H1 (cell line): ENCODE data around the gene UBAP2. TPM values are rescaled to one million over a fixed set of nuclear protein-coding genes. Genes with fewer than 3 reads are reported as not detected.

Source experiments
- CTCF ChIA-PET: fragments of 300-600 bp; sonication (Branson Sonifier 250); formaldehyde crosslinking; loops from one replicate; lab custom pipeline; 2021; ENCODE audit not compliant: partially characterized antibody; lab: Charles Lee
- POLR2A ChIA-PET: fragments of 300-600 bp; sonication (Branson Sonifier 250); formaldehyde crosslinking; loops from one replicate; lab custom pipeline; 2021; ENCODE audit warnings: inconsistent platforms; ENCODE audit not compliant: partially characterized antibody; lab: Charles Lee
- DNase-seq, 2 experiments: peaks; one replicate each; pipeline versions ENCODE4 v3.0.0 to v3.0.0-alpha.2; 2010 to 2022; ENCODE audit warnings: low spot score in 2 of 2, low read depth in 1 of 2, mixed read lengths in 1 of 2
- FAIRE-seq: peaks from 2 replicates; lab custom pipeline; 2011; peaks lifted over from hg19 to GRCh38; lab: Jason Lieb, UNC
- H2AFZ ChIP-seq: 2 replicates; pipeline ENCODE4 v1.8.1; 2012; ENCODE audit warnings: low read length, inconsistent platforms
- H2AK5ac ChIP-seq: 2 replicates; pipeline ENCODE4 v1.6.1; 2013; ENCODE audit warnings: low read depth, low read length
- H2BK120ac ChIP-seq: replicated peaks from 2 replicates; pipeline ENCODE3; 2013; ENCODE audit warnings: low read depth, low read length, inconsistent platforms
- H2BK12ac ChIP-seq: 2 replicates; pipeline ENCODE4 v1.6.1; 2013; ENCODE audit warnings: low read depth, low read length
- H2BK15ac ChIP-seq: 2 replicates; pipeline ENCODE4 v1.6.1; 2013; ENCODE audit warnings: low read length
- H2BK20ac ChIP-seq: 2 replicates; pipeline ENCODE4 v1.6.1; 2013; ENCODE audit warnings: low read length
- H2BK5ac ChIP-seq: 2 replicates; pipeline ENCODE4 v1.6.1; 2013; ENCODE audit warnings: low read depth, low read length
- H3K14ac ChIP-seq: 2 replicates; pipeline ENCODE4 v1.6.1; 2013; ENCODE audit warnings: inconsistent platforms; ENCODE audit not compliant: insufficient read length
- H3K18ac ChIP-seq: 2 replicates; pipeline ENCODE4 v1.6.1; 2013; ENCODE audit warnings: low read length; ENCODE audit errors: extremely low read depth
- H3K23ac ChIP-seq: 2 replicates; pipeline ENCODE4 v1.6.1; 2013; ENCODE audit warnings: inconsistent platforms; ENCODE audit not compliant: insufficient read length
- H3K23me2 ChIP-seq: 2 replicates; pipeline ENCODE4 v1.6.1; 2013; ENCODE audit warnings: low read depth, low read length
- H3K27ac ChIP-seq: 2 replicates; pipeline ENCODE4 v1.6.1; 2011; ENCODE audit warnings: low read depth, low read length, inconsistent platforms
- H3K27me3 ChIP-seq, 4 experiments: replicated peaks in 1 of 4; 1 replicate in 1 of 4; 2 replicates in 3 of 4; pipeline versions ENCODE4 v1.6.1 to v1.8.1; 2011 to 2013; ENCODE audit warnings: low read length in 3 of 4, mild to moderate bottlenecking in 3 of 4, inconsistent platforms in 2 of 4, mixed read lengths in 2 of 4, moderate library complexity in 1 of 4; ENCODE audit not compliant: control insufficient read depth in 3 of 4, insufficient read depth in 3 of 4; ENCODE audit errors: extremely low read depth in 1 of 4
- H3K36me3 ChIP-seq, 4 experiments: 2 replicates each; pipeline versions ENCODE4 v1.6.1 to v1.8.1; 2011 to 2013; ENCODE audit warnings: mild to moderate bottlenecking in 4 of 4, low read length in 3 of 4, moderate library complexity in 2 of 4, control low read depth in 1 of 4, inconsistent platforms in 1 of 4; ENCODE audit not compliant: insufficient read depth in 4 of 4, control insufficient read depth in 2 of 4
- H3K4ac ChIP-seq: replicated peaks from 2 replicates; pipeline ENCODE3; 2013; ENCODE audit warnings: low read length, low read depth, mixed read lengths, inconsistent platforms; ENCODE audit not compliant: insufficient read length
- H3K4me1 ChIP-seq, 4 experiments: replicated peaks in 1 of 4; 1 replicate in 1 of 4; 2 replicates in 3 of 4; pipeline versions ENCODE4 v1.6.1 to v1.8.1; 2011 to 2013; ENCODE audit warnings: low read length in 3 of 4, inconsistent platforms in 2 of 4, mixed read lengths in 1 of 4; ENCODE audit not compliant: insufficient read depth in 4 of 4, control insufficient read depth in 3 of 4
- H3K4me2 ChIP-seq, 2 experiments: 2 replicates each; pipeline versions ENCODE4 v1.6.1 to v1.8.1; 2011 to 2013; ENCODE audit warnings: low read depth in 2 of 2, low read length in 2 of 2, control low read depth in 1 of 2, inconsistent platforms in 1 of 2, mild to moderate bottlenecking in 1 of 2; ENCODE audit not compliant: insufficient read depth in 1 of 2
- H3K4me3 ChIP-seq, 4 experiments: fragments of 200-600, 300-600 bp in 1 of 4; sonication (generic), shearing (Covaris generic), sonication (Bioruptor Twin) in 1 of 4; 2 replicates each; pipeline versions ENCODE4 v1.5.1 to v1.8.1; 2011 to 2016; ENCODE audit warnings: low read length in 4 of 4, low read depth in 3 of 4, control low read depth in 2 of 4, inconsistent platforms in 2 of 4, mild to moderate bottlenecking in 2 of 4, mixed read lengths in 1 of 4, moderate library complexity in 1 of 4; ENCODE audit not compliant: insufficient read depth in 2 of 4; ENCODE audit errors: extremely low read depth in 1 of 4
- H3K56ac ChIP-seq: replicated peaks from 2 replicates; pipeline ENCODE3; 2013; ENCODE audit warnings: low read depth, mild to moderate bottlenecking, mixed read lengths, low read length, inconsistent platforms; ENCODE audit not compliant: insufficient read length
- H3K79me1 ChIP-seq: 2 replicates; pipeline ENCODE4 v1.6.1; 2013; ENCODE audit warnings: low read depth, low read length, control low read depth
- H3K79me2 ChIP-seq, 2 experiments: 2 replicates each; pipeline versions ENCODE4 v1.6.1 to v1.8.1; 2012 to 2013; ENCODE audit warnings: low read length in 2 of 2, mild to moderate bottlenecking in 2 of 2, inconsistent platforms in 1 of 2; ENCODE audit not compliant: insufficient read depth in 2 of 2, control insufficient read depth in 1 of 2
- H3K9ac ChIP-seq, 4 experiments: replicated peaks in 1 of 4; 1 replicate in 1 of 4; 2 replicates in 3 of 4; pipeline versions ENCODE4 v1.6.1 to v1.8.1; 2011 to 2013; ENCODE audit warnings: low read depth in 3 of 4, low read length in 3 of 4, control low read depth in 2 of 4, mild to moderate bottlenecking in 2 of 4, moderate library complexity in 2 of 4, inconsistent platforms in 1 of 4; ENCODE audit errors: extremely low read depth in 1 of 4
- H3K9me3 ChIP-seq, 2 experiments: 2 replicates each; pipeline versions ENCODE4 v1.6.1 to v1.8.1; 2012 to 2013; ENCODE audit warnings: mild to moderate bottlenecking in 2 of 2, moderate library complexity in 2 of 2, control low read depth in 1 of 2, inconsistent platforms in 1 of 2, low read depth in 1 of 2, low read length in 1 of 2, mixed read lengths in 1 of 2; ENCODE audit not compliant: insufficient read depth in 2 of 2
- H4K20me1 ChIP-seq, 2 experiments: replicated peaks in 1 of 2; 2 replicates each; pipeline versions ENCODE3 to v1.8.1; 2011 to 2013; ENCODE audit warnings: inconsistent platforms in 2 of 2, low read length in 2 of 2, mild to moderate bottlenecking in 1 of 2; ENCODE audit not compliant: insufficient read depth in 2 of 2, control insufficient read depth in 1 of 2
- H4K5ac ChIP-seq: 2 replicates; pipeline ENCODE4 v1.6.1; 2013; ENCODE audit warnings: low read length, low read depth, mixed read lengths, inconsistent platforms; ENCODE audit not compliant: insufficient read length
- H4K8ac ChIP-seq: 2 replicates; pipeline ENCODE4 v1.8.0; 2013; ENCODE audit warnings: mild to moderate bottlenecking, moderate library complexity, low read length, inconsistent platforms; ENCODE audit not compliant: insufficient read depth; ENCODE audit errors: extremely low read depth
- H4K91ac ChIP-seq: replicated peaks from 2 replicates; pipeline ENCODE3; 2013; ENCODE audit warnings: low read length, mixed read lengths, inconsistent platforms; ENCODE audit not compliant: insufficient read length
- BRCA1 ChIP-seq: IDR thresholded peaks from 2 replicates; pipeline ENCODE4 v1.6.1; 2012; ENCODE audit warnings: low read depth, low read length, improper control_type of control experiment
- CBX8 ChIP-seq: fragments of 300-800, 300-1000 bp; sonication (generic); IDR thresholded peaks from 2 replicates; pipeline ENCODE4 v1.7.1; 2016; ENCODE audit warnings: low read depth, low read length, borderline replicate concordance
- CHD1 ChIP-seq: IDR thresholded peaks from 2 replicates; pipeline ENCODE4 v1.6.1; 2012; ENCODE audit warnings: low read depth, low read length, improper control_type of control experiment
- GTF2F1 ChIP-seq: IDR thresholded peaks from 2 replicates; pipeline ENCODE4 v1.6.1; 2012; ENCODE audit warnings: low read depth, low read length, improper control_type of control experiment, borderline replicate concordance
- JUN ChIP-seq: IDR thresholded peaks from 2 replicates; pipeline ENCODE4 v1.6.1; 2011; ENCODE audit warnings: low read depth, mild to moderate bottlenecking, improper control_type of control experiment, low read length
- JUND ChIP-seq: IDR thresholded peaks from 2 replicates; pipeline ENCODE4 v1.6.1; 2011; ENCODE audit warnings: mild to moderate bottlenecking, improper control_type of control experiment, low read length
- KDM1A ChIP-seq: fragments of 200-600, 300-600 bp; sonication (generic); IDR thresholded peaks from 2 replicates; pipeline ENCODE4 v1.7.1; 2016; ENCODE audit warnings: mild to moderate bottlenecking, low read length, borderline replicate concordance
- KDM4A ChIP-seq: IDR thresholded peaks from one replicate; pipeline ENCODE4 v1.7.1; 2012; ENCODE audit warnings: low read depth, mild to moderate bottlenecking, moderate library complexity, low read length, inconsistent platforms; ENCODE audit not compliant: severe bottlenecking
- MAX ChIP-seq: IDR thresholded peaks from 2 replicates; pipeline ENCODE4 v1.6.1; 2012; ENCODE audit warnings: inconsistent platforms
- POU5F1 ChIP-seq: IDR thresholded peaks from 2 replicates; pipeline ENCODE4 v1.6.1; 2011; ENCODE audit warnings: low read depth, mild to moderate bottlenecking, low read length, moderate library complexity
- RNF2 ChIP-seq: fragments of 200-900, 300-1000 bp; sonication (generic); IDR thresholded peaks from 2 replicates; pipeline ENCODE4 v1.7.1; 2016; ENCODE audit warnings: borderline replicate concordance, low read depth, mild to moderate bottlenecking, antibody characterized with exemption, low read length; ENCODE audit not compliant: poor library complexity, severe bottlenecking; ENCODE audit errors: missing control alignments
- SUZ12 ChIP-seq: fragments of 200-600 bp; sonication (generic); IDR thresholded peaks from 2 replicates; pipeline ENCODE4 v1.6.1; 2012; ENCODE audit warnings: mild to moderate bottlenecking, inconsistent platforms, low read length, moderate library complexity, mixed read lengths
- TAF7 ChIP-seq: optimal IDR thresholded peaks from 2 replicates; pipeline ENCODE3; 2011; ENCODE audit warnings: low read depth, mild to moderate bottlenecking, inconsistent platforms, low read length, moderate library complexity, borderline replicate concordance
- TCF12 ChIP-seq: IDR thresholded peaks from 2 replicates; pipeline ENCODE4 v1.6.1; 2011; ENCODE audit warnings: low read depth, mild to moderate bottlenecking, low read length
- WGBS, 2 experiments: shearing (Covaris generic) in 1 of 2; methylation state at CpG; one replicate each; pipeline versions ENCODE4 v1.1.6 to v1.1.7; 2013 to 2015; ENCODE audit warnings: low lambda C conversion rate in 2 of 2, mixed read lengths in 2 of 2, inconsistent platforms in 1 of 2, low coverage in 1 of 2, missing lambda C conversion rate in 1 of 2; ENCODE audit not compliant: insufficient replicate concordance in 2 of 2, insufficient coverage in 1 of 2, insufficient read length in 1 of 2; ENCODE audit errors: extremely low coverage in 1 of 2, missing lambda C conversion rate in 1 of 2; 5-methylcytosine and 5-hydroxymethylcytosine counted together
- polyA plus RNA-seq, 7 experiments: library from polyadenylated mRNA; depleted of rRNA in 3 of 7; stranded (reverse) in 5 of 7; unstranded in 2 of 7; fragments of >200 nt in 5 of 7; fragments of 200-250 nt in 2 of 7; gene quantifications; 1 replicate in 5 of 7; 2 replicates in 1 of 7; 4 replicates in 1 of 7; pipeline versions ENCODE4 v1.2.1 to v1.2.3, GENCODE V29; 2011 to 2013; ENCODE audit warnings: missing spikeins in 2 of 7, mixed read lengths in 2 of 7
- total RNA-seq: library from RNA; stranded (reverse); fragmentation: NEBNext Ultra II Directional; extraction: Animal tissue kit (Norgen Biotek cat#: 25700); gene quantifications from 2 replicates; pipeline ENCODE4 v1.2.1, GENCODE V29; 2021

UBAP2 gene
- total and polyA plus RNA-seq, 2 of the 8 experiments (the other 6 are each of a cell fraction or from before 2014, with no cell fraction given) = 75.0 to 81.4 TPM

GRCh38 chr9:33908749-33909148, 139.9 kb downstream of the UBAP2 start:
- H2BK20ac ChIP-seq = no peak overlapping the region
- no peak overlapping the region for H2BK15ac ChIP-seq
- FAIRE-seq (no peak), DNase-seq (no peak)
- no peak overlapping the region for H3K9ac ChIP-seq
- peaks cover 0 to 14% (median 2%) of the 10 kb centered on the region in 4 experiments; a peak in 3 of 8 replicates for H3K36me3 ChIP-seq
- H3K14ac ChIP-seq = no peak overlapping the region
- H3K9me3 ChIP-seq = no peaks in the 10 kb centered on the region
- no peak overlapping the region for H3K23ac ChIP-seq
- no peak overlapping the region for H2BK120ac ChIP-seq
- no peak overlapping the region for H3K18ac ChIP-seq
- H2BK12ac ChIP-seq = no peak overlapping the region
- H3K4ac ChIP-seq = no peak overlapping the region
- 89% methylated on average over 4 of the region's 4 CpGs; no CpG with 5 or more reads in 1 of the 2 experiments for WGBS, 2 experiments
- no peaks in the 10 kb centered on the region for H3K23me2 ChIP-seq
- no peaks in the 10 kb centered on the region for H3K27me3 ChIP-seq
- ChIA-PET CTCF (interaction anchor here (1.5 kb wide), 1 partner anchor 344 kb away, joined by 4 read pairs; no protein-coding TSS in a partner anchor), POLR2A (no interaction called here)
- H3K27ac ChIP-seq = no peak overlapping the region
- no peak overlapping the region for H4K5ac ChIP-seq
- H3K4me2 ChIP-seq = no peak overlapping the region
- peaks cover 3% of the 10 kb centered on the region for H3K79me1 ChIP-seq
- H4K8ac ChIP-seq = no peak overlapping the region
- no peak overlapping the region for H2AFZ ChIP-seq
- H3K4me3 ChIP-seq = no peak overlapping the region
- peaks cover 0 to 2% of the 10 kb centered on the region in 2 experiments for H4K20me1 ChIP-seq
- no peak overlapping the region for H2AK5ac ChIP-seq
- H2BK5ac ChIP-seq = no peak overlapping the region
- no peak overlapping the region for H4K91ac ChIP-seq
- peaks cover 0 to 4% (median 2%) of the 10 kb centered on the region in 4 experiments; a peak in 2 of 7 replicates for H3K4me1 ChIP-seq
- peaks cover 0 to 44% of the 10 kb centered on the region in 2 experiments; a peak in 2 of 4 replicates for H3K79me2 ChIP-seq
- H3K56ac ChIP-seq = no peak overlapping the region
- no peak for TF ChIP-seq SUZ12
- no peak for TF ChIP-seq CBX8
- TF ChIP-seq JUN = no peak
- no peak for TF ChIP-seq CHD1
- TF ChIP-seq GTF2F1 = no peak
- no peak for TF ChIP-seq POU5F1
- TF ChIP-seq KDM1A = no peak
- TF ChIP-seq JUND = no peak
- TF ChIP-seq BRCA1 = no peak
- no peak for TF ChIP-seq RNF2
- no peak for TF ChIP-seq MAX
- TF ChIP-seq TAF7 = no peak
- TF ChIP-seq TCF12 = no peak
- no peak for TF ChIP-seq KDM4A
